ENCODE data around the gene MBD6. TPM values are rescaled to one million over a fixed set of nuclear protein-coding genes. Genes with fewer than 3 reads are reported as not detected.

Gene MBD6
- total RNA-seq, 5 donors from 2014 or later (not counting 1 experiment from before 2014, with no cell fraction given), result 109 to 122 (median 114) TPM

GRCh38 chr12:57577981-57578758, 55.5 kb downstream of the MBD6 start:
- peaks cover 0 to 3% of the 10 kb centered on the region in 2 donors for H3K27me3 Mint-ChIP-seq
- CTCF ChIA-PET, result interaction anchor here in 1 of 2 donors (0.6 kb wide), 1 partner anchor 74 kb away, joined by 4 read pairs; no protein-coding TSS in a partner anchor

DNA sequence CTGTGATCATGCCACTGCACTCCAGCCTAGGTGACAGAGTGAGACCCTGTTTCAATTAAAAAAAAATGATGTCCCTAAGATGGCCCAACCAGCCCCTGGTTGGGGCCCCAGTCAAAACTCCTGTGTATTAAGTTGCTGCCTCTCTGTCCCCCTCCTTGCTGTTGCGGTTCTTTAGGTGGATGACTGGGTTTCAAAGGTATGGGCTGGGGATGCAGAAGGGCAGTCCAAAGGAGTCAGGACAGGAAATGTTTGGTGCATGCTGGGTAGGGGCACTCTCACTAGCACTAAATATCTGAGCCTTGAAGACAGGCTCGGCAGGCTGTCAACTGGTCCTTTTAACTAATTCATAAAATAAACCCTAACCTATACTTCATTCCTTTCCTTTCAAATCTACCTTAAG, 56.4 kb downstream of the MBD6 start:
- no peak overlapping the region for H3K27ac ChIP-seq (ENCODE audit: low read length)
- ATAC-seq (replicated peaks in 1 of 4) (no peak), DNase-seq (no peak)
- no peaks in the 10 kb centered on the region for H3K36me3 ChIP-seq (ENCODE audit: control insufficient read depth in 2 of 2, extremely low read depth in 1 of 2, insufficient read depth in 1 of 2, low read length in 1 of 2)
- CTCF ChIA-PET, result interaction anchor here in 1 of 2 donors (0.6 kb wide), 1 partner anchor 75 kb away, joined by 4 read pairs; no protein-coding TSS in a partner anchor
- H3K27me3 ChIP-seq (replicated peaks in 1 of 2; ENCODE audit: control insufficient read depth in 2 of 2, extremely low read depth in 1 of 2, insufficient read depth in 2 of 2, low read length in 1 of 2), result peaks cover 0 to 23% of the 10 kb centered on the region in 2 experiments
- H3K36me3 Mint-ChIP-seq, result no peaks in the 10 kb centered on the region
- H3K9me3 ChIP-seq, result no peaks in the 10 kb centered on the region
- peaks cover 0 to 6% (median 6%) of the 10 kb centered on the region in 3 donors for H3K4me1 Mint-ChIP-seq
- POLR2A ChIA-PET, result no interaction called here
- WGBS (ENCODE audit: insufficient coverage), result no CpG with 5 or more reads among the region's 2 CpGs
- H3K27ac Mint-ChIP-seq, result no peak overlapping the region
- H3K27me3 Mint-ChIP-seq, result peaks cover 0 to 7% of the 10 kb centered on the region in 2 donors
- no peak overlapping the region for H3K4me3 Mint-ChIP-seq
- no peaks in the 10 kb centered on the region for H3K9me3 Mint-ChIP-seq
- peaks cover 0 to 8% of the 10 kb centered on the region in 2 experiments for H3K4me1 ChIP-seq (ENCODE audit: control insufficient read depth in 1 of 2, extremely low read depth in 1 of 2, insufficient read depth in 2 of 2, low read length in 2 of 2)
- H3K4me3 ChIP-seq (ENCODE audit: control insufficient read depth in 1 of 2, extremely low read depth in 1 of 2, low read length in 1 of 2), result no peak overlapping the region

More at GRCh38 chr12:57577981-57578758, 55.5 kb downstream of the MBD6 start:
- Histone ChIP-seq H3K4me3 (ENCODE audit: control insufficient read depth in 1 of 2, extremely low read depth in 1 of 2, low read length in 1 of 2) (no peak overlapping the region), H3K27me3 (replicated peaks in 1 of 2; ENCODE audit: control insufficient read depth in 2 of 2, extremely low read depth in 1 of 2, insufficient read depth in 2 of 2, low read length in 1 of 2) (peaks cover 0 to 16% of the 10 kb centered on the region in 2 experiments), H3K36me3 (ENCODE audit: control insufficient read depth in 2 of 2, extremely low read depth in 1 of 2, insufficient read depth in 1 of 2, low read length in 1 of 2) (no peaks in the 10 kb centered on the region), H3K9me3 (no peaks in the 10 kb centered on the region), H3K4me1 (ENCODE audit: control insufficient read depth in 1 of 2, extremely low read depth in 1 of 2, insufficient read depth in 2 of 2, low read length in 2 of 2) (peaks cover 0 to 2% of the 10 kb centered on the region in 2 experiments), H3K27ac (ENCODE audit: low read length) (no peak overlapping the region)
- WGBS (ENCODE audit: insufficient coverage), result 91% methylated on average over 7 of the region's 12 CpGs
- H3K4me3 Mint-ChIP-seq, result no peak overlapping the region
- POLR2A ChIA-PET, result interaction anchor here in 1 of 2 donors (0.6 kb wide), 1 partner anchor 364 kb away, joined by 4 read pairs; no protein-coding TSS in a partner anchor
- no peaks in the 10 kb centered on the region for H3K36me3 Mint-ChIP-seq
- ATAC-seq (replicated peaks in 1 of 4) (no peak), DNase-seq (no peak)
- peaks cover 0 to 2% (median 1%) of the 10 kb centered on the region in 3 donors for H3K4me1 Mint-ChIP-seq
- no peak overlapping the region for H3K27ac Mint-ChIP-seq
- no peaks in the 10 kb centered on the region for H3K9me3 Mint-ChIP-seq

Other genes with a start within 250 kb of the MBD6 start
- 100 to 1,000 TPM in 2 of 5 donors, 10 to 100 TPM in 3; 88.3 to 122 (median 94.7) TPM for gene R3HDM2, start 91.8 kb upstream of the MBD6 start, total RNA-seq
- gene INHBC, start 88.0 kb upstream of the MBD6 start, total RNA-seq, result under 1 TPM in 3 of 5 donors, not detected in 2; 0.13 to 0.23 (median 0.18) TPM
- gene INHBE, start 67.5 kb upstream of the MBD6 start, total RNA-seq, result under 1 TPM in 3 of 5 donors, not detected in 2; 0.09 to 0.13 (median 0.12) TPM
- gene GLI1, start 63.0 kb upstream of the MBD6 start, total RNA-seq, result 1 to 10 TPM in 2 of 5 donors, under 1 TPM in 3; 0.53 to 1.6 (median 0.82) TPM
- 100 to 1,000 TPM; 198 to 413 (median 243) TPM for gene ARHGAP9, start 43.0 kb upstream of the MBD6 start, total RNA-seq
- 100 to 1,000 TPM; 167 to 350 (median 320) TPM for gene MARS1, start 34.8 kb upstream of the MBD6 start, total RNA-seq
- gene DDIT3, start 2.3 kb upstream of the MBD6 start, total RNA-seq, result 10 to 100 TPM; 34.5 to 93.5 (median 40.7) TPM
- gene DCTN2, start 24.4 kb downstream of the MBD6 start, total RNA-seq, result 10 to 100 TPM; 60.1 to 81.9 (median 71.5) TPM
- 1 to 10 TPM in 2 of 5 donors, under 1 TPM in 3; 0.83 to 1.8 (median 0.92) TPM for gene KIF5A, start 27.2 kb downstream of the MBD6 start, total RNA-seq
- 10 to 100 TPM; 21.7 to 30.9 (median 27.9) TPM for gene PIP4K2C, start 68.4 kb downstream of the MBD6 start, total RNA-seq
- 10 to 100 TPM; 27.1 to 37.2 (median 30.4) TPM for gene DTX3, start 82.0 kb downstream of the MBD6 start, total RNA-seq
- gene ARHGEF25, start 88.6 kb downstream of the MBD6 start, total RNA-seq, result 1 to 10 TPM in 1 of 5 donors, under 1 TPM in 4; 0.67 to 1.4 (median 0.84) TPM
- gene B4GALNT1, start 110.4 kb downstream of the MBD6 start, total RNA-seq, result under 1 TPM in 3 of 5 donors, not detected in 2; 0.16 to 0.54 (median 0.26) TPM
- gene OS9, start 171.3 kb downstream of the MBD6 start, total RNA-seq, result 100 to 1,000 TPM; 135 to 181 (median 164) TPM
- gene AGAP2, start 215.9 kb downstream of the MBD6 start, total RNA-seq, result 10 to 100 TPM; 43.2 to 74.6 (median 66.4) TPM
- gene TSPAN31, start 222.2 kb downstream of the MBD6 start, total RNA-seq, result 10 to 100 TPM; 12.8 to 25.6 (median 15.5) TPM
- gene CDK4, start 229.5 kb downstream of the MBD6 start, total RNA-seq, result 10 to 100 TPM; 24.1 to 53.9 (median 46.2) TPM
- 10 to 100 TPM; 45.4 to 72.9 (median 71.7) TPM for gene MARCHF9, start 232.3 kb downstream of the MBD6 start, total RNA-seq
- gene CYP27B1, start 244.3 kb downstream of the MBD6 start, total RNA-seq, result 1 to 10 TPM in 3 of 5 donors, under 1 TPM in 2; 0.76 to 2.1 (median 1.2) TPM
- 10 to 100 TPM; 10.3 to 17.4 (median 14.5) TPM for gene METTL1, start 249.3 kb downstream of the MBD6 start, total RNA-seq
- gene EEF1AKMT3, start 249.8 kb downstream of the MBD6 start, total RNA-seq, result 1 to 10 TPM; 2.4 to 5.1 (median 3.4) TPM